Measurements from ENCODE around the gene ZCCHC12. TPM values are rescaled to one million over a fixed set of nuclear protein-coding genes. Genes with fewer than 3 reads are reported as not detected.

Gene ZCCHC12
- total RNA-seq, 2 experiments from 2014 or later: 3.1 to 3.3 TPM

DNA sequence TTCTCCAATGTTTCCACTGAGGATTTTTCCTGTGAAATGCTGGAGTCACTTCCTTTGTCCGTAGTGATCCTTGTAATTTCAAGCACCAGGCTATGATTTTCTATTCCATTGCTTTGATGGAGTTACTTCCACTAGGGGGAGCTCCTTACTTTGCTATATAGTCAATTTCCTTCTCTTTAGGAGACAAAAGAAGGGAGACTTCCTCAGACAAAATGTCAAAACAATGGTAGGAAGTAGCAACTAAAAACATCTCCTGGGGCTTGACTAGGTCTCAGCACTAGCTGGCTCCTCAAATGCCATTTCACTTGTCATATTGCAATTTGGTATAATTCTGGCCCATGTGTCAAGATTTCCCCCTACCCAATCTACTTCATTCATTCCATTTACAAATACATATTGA lies 24.1 kb downstream of the ZCCHC12 start:
- no peak for DNase-seq
- peaks cover 2% of the 10 kb centered on the region for H3K27me3 Mint-ChIP-seq
- CTCF ChIA-PET: interaction anchor here (0.6 to 4.3 kb wide), 13 partner anchors 8 to 343 kb away, joined by 3 to 38 read pairs (median 4); no protein-coding TSS in a partner anchor
- no peaks in the 10 kb centered on the region for H3K36me3 Mint-ChIP-seq
- H3K27ac Mint-ChIP-seq: no peak overlapping the region
- H3K9me3 Mint-ChIP-seq: no peaks in the 10 kb centered on the region
- H3K4me3 Mint-ChIP-seq: no peak overlapping the region
- POLR2A ChIA-PET: no interaction called here
- H3K4me1 Mint-ChIP-seq (ENCODE audit: low read depth): no peaks in the 10 kb centered on the region
- intact Hi-C loops (cut with micrococcal nuclease): loop anchor here (1.0 to 2.0 kb wide), 3 partner anchors 161 to 419 kb away; no protein-coding TSS in a partner anchor

DNA sequence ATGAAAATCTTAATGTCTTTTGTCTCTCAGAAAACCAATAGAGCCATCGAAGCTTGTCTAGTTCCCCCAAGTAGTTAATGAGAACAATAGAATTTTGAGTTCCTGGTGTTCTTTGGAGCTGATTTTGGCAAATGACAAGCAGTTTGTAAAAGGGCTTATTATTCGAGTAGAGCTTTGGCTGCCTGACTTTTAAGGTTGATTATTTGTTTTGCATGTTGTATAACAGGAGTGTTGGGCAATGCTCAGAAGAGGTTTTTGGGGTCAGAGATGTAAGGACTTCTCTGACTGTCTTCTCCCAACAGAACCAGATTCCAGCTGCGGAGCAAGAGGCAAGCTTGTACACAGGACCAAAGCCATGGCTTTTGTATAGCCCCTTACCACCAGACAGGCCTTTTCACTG lies 30.0 kb downstream of the ZCCHC12 start:
- POLR2A ChIA-PET: no interaction called here
- Mint-ChIP-seq H3K36me3 (no peaks in the 10 kb centered on the region), H3K27me3 (no peaks in the 10 kb centered on the region), H3K4me1 (ENCODE audit: low read depth) (no peaks in the 10 kb centered on the region), H3K9me3 (no peaks in the 10 kb centered on the region), H3K4me3 (no peak overlapping the region), H3K27ac (no peak overlapping the region)
- no peak for DNase-seq
- intact Hi-C loops (cut with micrococcal nuclease): no loop called here
- CTCF ChIA-PET: interaction anchor here (1.2 kb wide), 1 partner anchor 10 kb away, joined by 3 read pairs; no protein-coding TSS in a partner anchor

DNA sequence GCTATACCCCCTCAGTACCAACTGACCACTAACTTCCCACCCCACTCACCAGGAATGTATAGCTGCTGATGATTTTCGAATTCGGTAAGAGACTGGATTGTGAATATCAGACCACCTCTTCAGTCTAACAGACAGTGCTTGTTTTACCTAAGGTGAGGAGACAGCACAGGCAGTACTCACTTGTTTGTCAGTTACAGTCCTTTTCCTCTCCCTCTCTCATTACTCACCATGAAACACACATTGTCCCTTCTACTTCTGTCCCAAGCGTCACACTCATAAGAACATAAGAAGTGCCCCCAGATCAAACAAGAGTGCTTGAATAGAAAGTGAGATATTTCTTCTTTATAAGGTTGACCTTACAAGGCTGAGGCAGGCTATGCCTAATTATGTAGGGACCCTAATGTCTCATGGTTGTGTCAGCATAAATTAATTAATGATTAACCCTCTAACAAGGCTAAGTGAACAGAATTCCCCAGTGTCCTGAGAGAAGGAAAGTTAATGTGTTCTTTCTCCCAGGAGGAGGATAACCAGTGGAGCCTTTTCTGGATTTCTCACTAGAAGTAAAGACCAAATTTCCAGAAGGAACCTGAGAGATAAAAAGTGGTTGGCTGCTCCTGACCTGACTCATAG lies 32.2 kb downstream of the ZCCHC12 start:
- Mint-ChIP-seq H3K36me3 (no peaks in the 10 kb centered on the region), H3K9me3 (no peaks in the 10 kb centered on the region), H3K4me3 (no peak overlapping the region), H3K27ac (no peak overlapping the region), H3K4me1 (ENCODE audit: low read depth) (no peaks in the 10 kb centered on the region), H3K27me3 (no peaks in the 10 kb centered on the region)
- ChIA-PET CTCF (no interaction called here), POLR2A (no interaction called here)
- no peak for DNase-seq
- intact Hi-C loops (cut with micrococcal nuclease): no loop called here

DNA sequence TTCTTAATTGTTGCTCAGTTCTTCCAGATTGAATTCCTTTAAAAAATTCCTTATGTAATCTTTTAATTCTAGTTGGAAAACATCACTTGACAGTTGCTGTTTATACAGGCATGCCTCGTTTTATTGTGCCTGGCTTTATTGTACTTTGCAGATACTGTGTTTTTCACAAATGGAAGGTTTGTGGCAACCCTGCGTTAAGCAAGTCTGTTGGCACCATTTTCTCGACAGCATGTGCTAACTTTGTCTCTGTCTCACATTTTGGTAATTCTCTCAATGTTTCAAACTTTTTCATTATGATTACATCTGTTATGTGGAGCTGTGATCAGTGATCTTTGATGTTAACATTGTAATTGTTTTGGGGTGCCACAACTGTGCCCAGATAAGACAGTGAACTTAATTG lies 33.4 kb downstream of the ZCCHC12 start:
- no peak overlapping the region for H3K27ac Mint-ChIP-seq
- no peak overlapping the region for H3K4me3 Mint-ChIP-seq
- CTCF ChIA-PET: interaction anchor here (2.3 kb wide), 1 partner anchor 18 kb away, joined by 5 read pairs; no protein-coding TSS in a partner anchor
- intact Hi-C loops (cut with micrococcal nuclease): no loop called here
- DNase-seq: no peak
- H3K4me1 Mint-ChIP-seq (ENCODE audit: low read depth): no peaks in the 10 kb centered on the region
- no peaks in the 10 kb centered on the region for H3K27me3 Mint-ChIP-seq
- no peaks in the 10 kb centered on the region for H3K9me3 Mint-ChIP-seq
- POLR2A ChIA-PET: no interaction called here
- H3K36me3 Mint-ChIP-seq: no peaks in the 10 kb centered on the region

DNA sequence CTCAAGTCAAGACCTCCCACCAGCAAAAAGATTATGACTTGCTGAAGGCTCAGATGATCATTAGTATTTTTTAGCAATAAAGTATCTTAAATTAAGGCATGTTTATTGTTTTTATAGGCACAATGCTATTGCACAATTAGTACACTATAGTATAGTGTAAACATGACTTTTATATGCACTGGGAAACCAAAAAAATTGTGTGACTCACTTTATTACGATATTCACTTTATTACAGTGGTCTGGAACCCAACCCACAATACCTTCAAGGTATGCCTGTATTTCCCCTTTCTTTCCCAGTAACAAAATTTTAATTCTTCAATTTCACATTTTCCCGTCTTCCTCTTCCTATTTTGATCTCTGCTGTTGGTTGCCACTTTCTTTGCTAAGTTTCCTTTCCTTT lies 37.7 kb downstream of the ZCCHC12 start:
- CTCF ChIA-PET: no interaction called here
- H3K9me3 Mint-ChIP-seq: no peaks in the 10 kb centered on the region
- H3K4me3 Mint-ChIP-seq: no peak overlapping the region
- no peaks in the 10 kb centered on the region for H3K4me1 Mint-ChIP-seq (ENCODE audit: low read depth)
- no peaks in the 10 kb centered on the region for H3K27me3 Mint-ChIP-seq
- intact Hi-C loops (cut with micrococcal nuclease): no loop called here
- no peak overlapping the region for H3K27ac Mint-ChIP-seq
- no peaks in the 10 kb centered on the region for H3K36me3 Mint-ChIP-seq
- POLR2A ChIA-PET: no interaction called here
- no peak for DNase-seq

DNA sequence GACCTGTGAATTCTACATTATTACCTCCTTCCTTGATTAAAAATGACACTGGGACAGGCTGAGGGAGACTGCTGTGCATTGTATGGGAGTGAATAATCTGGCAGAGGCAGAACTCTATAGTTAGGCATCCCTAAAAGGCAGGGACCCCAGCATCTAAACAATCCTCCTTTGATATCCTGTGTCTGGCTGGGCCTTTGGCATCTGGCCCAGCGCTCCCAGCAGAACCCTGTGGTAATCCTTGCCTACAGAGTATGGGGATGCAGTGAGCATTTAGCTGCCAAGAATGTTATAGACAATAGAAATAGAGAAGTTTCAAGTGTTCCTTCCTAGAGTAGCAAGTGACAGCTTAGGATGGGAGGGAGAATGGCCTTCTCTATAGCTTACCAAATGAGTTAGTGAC lies 38.5 kb downstream of the ZCCHC12 start:
- CTCF ChIA-PET: no interaction called here

DNA sequence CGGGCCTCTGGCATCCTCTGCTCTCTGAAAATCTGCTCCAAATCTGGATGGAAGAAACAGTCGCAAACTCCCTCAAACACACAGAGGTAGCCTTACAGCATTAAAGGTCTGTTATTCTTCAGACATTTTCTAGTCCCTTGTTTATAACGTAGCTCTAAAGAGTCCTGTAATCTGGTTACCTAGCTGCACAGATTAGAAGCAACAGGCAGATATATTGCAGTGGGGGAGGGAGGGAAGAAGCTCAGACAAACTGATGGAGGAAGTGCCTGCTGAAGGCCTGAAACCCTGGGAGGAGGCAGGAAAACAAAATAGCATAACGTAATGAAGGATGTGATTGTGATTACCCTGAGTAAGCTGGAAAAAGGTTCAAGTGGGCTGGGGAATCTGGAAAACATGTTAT lies 39.4 kb downstream of the ZCCHC12 start:
- Mint-ChIP-seq H3K4me1 (ENCODE audit: low read depth) (no peaks in the 10 kb centered on the region), H3K27me3 (no peaks in the 10 kb centered on the region), H3K36me3 (no peaks in the 10 kb centered on the region), H3K9me3 (no peaks in the 10 kb centered on the region), H3K27ac (no peak overlapping the region), H3K4me3 (no peak overlapping the region)
- ChIA-PET CTCF (no interaction called here), POLR2A (no interaction called here)
- no peak for DNase-seq
- intact Hi-C loops (cut with micrococcal nuclease): no loop called here

More for the DNA sequence above, 38.5 kb downstream of the ZCCHC12 start:
- H3K4me3 Mint-ChIP-seq: no peak overlapping the region
- intact Hi-C loops (cut with micrococcal nuclease): no loop called here
- no peaks in the 10 kb centered on the region for H3K27me3 Mint-ChIP-seq
- H3K27ac Mint-ChIP-seq: no peak overlapping the region
- H3K4me1 Mint-ChIP-seq (ENCODE audit: low read depth): no peaks in the 10 kb centered on the region
- no peak for DNase-seq
- POLR2A ChIA-PET: no interaction called here
- H3K9me3 Mint-ChIP-seq: no peaks in the 10 kb centered on the region
- no peaks in the 10 kb centered on the region for H3K36me3 Mint-ChIP-seq

DNA sequence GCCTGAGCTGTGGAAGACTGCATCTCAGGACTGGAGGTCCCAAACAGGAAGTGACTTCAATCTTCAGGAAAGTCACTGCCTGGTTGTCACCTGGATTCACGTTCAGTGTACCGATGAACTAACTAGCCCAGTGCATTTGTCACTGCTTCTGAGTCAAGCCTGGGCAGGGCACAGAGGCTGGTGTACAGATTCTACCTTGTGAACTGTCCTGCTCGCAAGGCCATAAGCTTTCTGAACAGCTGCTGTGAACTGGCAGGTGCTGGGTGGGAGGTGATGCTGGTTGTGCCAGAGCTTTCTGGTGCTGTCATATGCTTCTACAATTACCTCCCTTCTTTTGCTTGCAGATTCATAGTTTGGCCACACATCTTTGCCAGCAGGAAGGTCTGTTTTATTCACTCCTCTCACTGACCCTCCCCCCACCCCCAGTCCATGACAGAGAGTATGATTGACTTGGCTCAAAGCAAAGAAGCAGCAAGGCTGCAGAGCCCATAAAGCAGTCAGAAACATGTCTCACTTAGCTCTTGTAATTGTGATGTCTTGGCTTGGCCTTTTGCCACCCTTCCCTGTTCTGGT lies 40.5 kb downstream of the ZCCHC12 start:
- Mint-ChIP-seq H3K9me3 (no peaks in the 10 kb centered on the region), H3K4me3 (no peak overlapping the region), H3K27me3 (no peaks in the 10 kb centered on the region), H3K36me3 (no peaks in the 10 kb centered on the region), H3K27ac (no peak overlapping the region), H3K4me1 (ENCODE audit: low read depth) (no peaks in the 10 kb centered on the region)
- POLR2A ChIA-PET: no interaction called here
- intact Hi-C loops (cut with micrococcal nuclease): no loop called here
- no peak for DNase-seq
- CTCF ChIA-PET: interaction anchor here (1.6 kb wide), 1 partner anchor 17 kb away, joined by 3 read pairs; no protein-coding TSS in a partner anchor

DNA sequence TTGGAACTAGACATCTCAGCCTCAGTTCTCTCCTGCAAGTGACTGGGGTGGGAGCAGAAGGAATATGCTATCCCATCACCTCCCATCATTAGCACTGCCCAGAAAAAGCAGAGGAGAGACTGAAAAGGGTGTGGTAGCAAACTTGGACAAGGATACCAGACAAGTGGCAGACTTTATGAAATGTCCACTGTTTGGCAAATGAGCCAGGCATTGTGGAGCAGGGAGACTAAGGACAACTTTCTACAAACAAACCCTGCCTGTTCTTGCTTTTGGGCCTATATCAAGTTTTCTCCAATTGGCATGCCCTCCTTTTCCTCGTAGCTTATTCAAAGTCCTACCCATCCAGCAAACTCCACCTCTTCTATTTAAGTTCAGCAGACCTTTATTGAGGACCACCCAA lies 41.6 kb downstream of the ZCCHC12 start:
- CTCF ChIA-PET: interaction anchor here (1.6 kb wide), 1 partner anchor 18 kb away, joined by 3 read pairs; no protein-coding TSS in a partner anchor
- intact Hi-C loops (cut with micrococcal nuclease): no loop called here
- POLR2A ChIA-PET: no interaction called here
- H3K27me3 Mint-ChIP-seq: no peaks in the 10 kb centered on the region
- H3K4me1 Mint-ChIP-seq (ENCODE audit: low read depth): no peaks in the 10 kb centered on the region
- H3K27ac Mint-ChIP-seq: no peak overlapping the region
- no peaks in the 10 kb centered on the region for H3K9me3 Mint-ChIP-seq
- no peak for DNase-seq
- H3K36me3 Mint-ChIP-seq: no peaks in the 10 kb centered on the region
- H3K4me3 Mint-ChIP-seq: no peak overlapping the region

DNA sequence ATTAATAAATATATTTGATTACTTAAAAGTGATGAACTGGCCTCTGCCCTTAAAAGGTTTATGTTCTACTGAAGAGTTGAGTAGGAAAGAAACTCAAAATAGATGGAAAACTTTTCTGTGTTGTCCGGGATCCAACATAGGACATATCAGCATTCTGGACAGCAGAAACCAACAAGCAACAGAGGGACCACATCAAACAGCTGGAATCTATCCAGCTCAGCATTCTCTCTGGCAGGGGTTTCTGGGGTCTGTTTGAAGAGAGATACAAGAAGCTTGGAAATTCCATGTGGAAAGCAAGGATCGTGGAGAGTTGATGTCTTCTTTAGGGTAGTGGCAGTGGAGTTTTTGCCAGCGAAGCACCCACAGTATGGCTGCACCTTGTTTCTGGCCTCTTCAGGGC lies 43.6 kb downstream of the ZCCHC12 start:
- intact Hi-C loops (cut with micrococcal nuclease): no loop called here
- Mint-ChIP-seq H3K27me3 (no peaks in the 10 kb centered on the region), H3K36me3 (no peaks in the 10 kb centered on the region), H3K9me3 (no peaks in the 10 kb centered on the region), H3K4me3 (no peak overlapping the region), H3K4me1 (ENCODE audit: low read depth) (no peaks in the 10 kb centered on the region), H3K27ac (no peak overlapping the region)
- no peak for DNase-seq
- POLR2A ChIA-PET: no interaction called here
- CTCF ChIA-PET: no interaction called here

DNA sequence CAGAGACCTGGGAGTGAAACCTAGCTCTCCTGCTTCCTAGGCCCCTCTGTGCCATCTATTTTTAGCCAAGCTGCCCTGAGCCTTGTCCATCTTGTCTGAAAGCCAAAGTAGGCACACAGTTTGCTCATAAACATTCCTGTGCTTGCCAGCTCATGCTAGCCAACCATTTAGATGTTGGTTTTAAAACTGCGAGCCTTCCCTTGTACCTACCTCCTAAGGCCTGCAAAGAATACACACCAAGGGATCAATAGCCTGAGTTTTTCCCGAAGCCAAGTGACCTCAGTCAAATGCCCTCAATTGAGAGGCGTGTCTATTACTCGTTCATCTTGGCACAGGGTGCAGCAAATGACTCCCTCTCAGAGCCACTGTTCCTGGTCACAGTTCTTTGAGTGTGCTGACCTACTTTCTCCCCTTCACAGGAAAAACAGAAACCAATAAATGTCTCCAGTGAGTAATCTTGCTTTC lies 48.5 kb downstream of the ZCCHC12 start:
- Mint-ChIP-seq H3K36me3 (no peaks in the 10 kb centered on the region), H3K9me3 (no peaks in the 10 kb centered on the region), H3K4me3 (no peak overlapping the region), H3K27ac (no peak overlapping the region), H3K27me3 (no peaks in the 10 kb centered on the region), H3K4me1 (ENCODE audit: low read depth) (peaks cover 3% of the 10 kb centered on the region)
- ChIA-PET CTCF (interaction anchor here (1.0 kb wide), 1 partner anchor 24 kb away, joined by 4 read pairs; no protein-coding TSS in a partner anchor), POLR2A (no interaction called here)
- intact Hi-C loops (cut with micrococcal nuclease): no loop called here
- DNase-seq: no peak

All from activated CD4-positive, alpha-beta memory T cell treated with anti-CD3 and anti-CD28 coated beads for 36 hours (primary cell).